IPS DF 6.9 (cell line): ENCODE results near the gene EP400.

Experiments
- DNase-seq: peaks from one replicate; pipeline ENCODE4 v3.0.0-alpha.2; 2013; ENCODE audit warnings: low read depth, low spot score
- H3K27ac ChIP-seq: one replicate; pipeline ENCODE4 v1.5.1; 2013; ENCODE audit warnings: low read length, control low read depth
- H3K27me3 ChIP-seq: 2 replicates; pipeline ENCODE4 v1.6.1; 2013; ENCODE audit warnings: mild to moderate bottlenecking, low read length; ENCODE audit not compliant: control insufficient read depth, insufficient read depth
- H3K36me3 ChIP-seq: 2 replicates; pipeline ENCODE4 v1.6.1; 2013; ENCODE audit warnings: low read length; ENCODE audit not compliant: control insufficient read depth, insufficient read depth
- H3K4me1 ChIP-seq: 2 replicates; pipeline ENCODE4 v1.6.1; 2013; ENCODE audit warnings: low read length; ENCODE audit not compliant: control insufficient read depth, insufficient read depth
- H3K4me3 ChIP-seq: 2 replicates; pipeline ENCODE4 v1.5.1; 2013; ENCODE audit warnings: mild to moderate bottlenecking, low read length
- H3K9me3 ChIP-seq: 2 replicates; pipeline ENCODE4 v1.6.1; 2013; ENCODE audit warnings: low read length, inconsistent platforms; ENCODE audit not compliant: control insufficient read depth, insufficient read depth
- WGBS: extraction: QIAGEN DNeasy Blood & Tissue Kit; methylation state at CpG from one replicate; pipeline ENCODE4 v1.1.7; 2013; ENCODE audit warnings: mixed read lengths, missing lambda C conversion rate; ENCODE audit not compliant: insufficient read length, insufficient coverage; 5-methylcytosine and 5-hydroxymethylcytosine counted together

Gene EP400

GRCh38 chr12:131905630-131906091 lies 44.1 kb upstream of the EP400 start:
- Histone ChIP-seq H3K4me1 (0 out of 2 replicates have a peak, but pooled peaks cover under 1% of the 10 kb centered on the region), H3K9me3 (no peaks in the 10 kb centered on the region), H3K27me3 (no peaks in the 10 kb centered on the region), H3K36me3 (peaks cover 21% of the 10 kb centered on the region), H3K4me3 (no peak overlapping the region), H3K27ac (no peak overlapping the region)
- DNase-seq, result no peak
- WGBS, result no CpG with 5 or more reads among the region's 15 CpGs

GRCh38 chr12:131907379-131908091 lies 42.2 kb upstream of the EP400 start:
- H3K9me3 ChIP-seq, result no peaks in the 10 kb centered on the region
- no peak overlapping the region for H3K27ac ChIP-seq
- DNase-seq, result no peak
- peaks cover 34% of the 10 kb centered on the region for H3K36me3 ChIP-seq
- H3K4me1 ChIP-seq, result no peaks in the 10 kb centered on the region
- WGBS, result no CpG with 5 or more reads among the region's 31 CpGs
- no peaks in the 10 kb centered on the region for H3K27me3 ChIP-seq
- H3K4me3 ChIP-seq, result no peak overlapping the region

- Histone ChIP-seq H3K4me3 (no peak overlapping the region), H3K9me3 (no peaks in the 10 kb centered on the region), H3K27ac (no peak overlapping the region), H3K36me3 (peaks cover 39% of the 10 kb centered on the region), H3K4me1 (no peaks in the 10 kb centered on the region), H3K27me3 (no peaks in the 10 kb centered on the region)
- WGBS, result no CpG with 5 or more reads among the region's 96 CpGs
- no peak for DNase-seq
Observed at GRCh38 chr12:131908092-131909080, 41.4 kb upstream of the EP400 start.

- Histone ChIP-seq H3K4me3 (no peak overlapping the region), H3K9me3 (no peaks in the 10 kb centered on the region), H3K36me3 (peaks cover 45% of the 10 kb centered on the region), H3K27me3 (no peaks in the 10 kb centered on the region), H3K27ac (no peak overlapping the region), H3K4me1 (no peaks in the 10 kb centered on the region)
- WGBS, result no CpG with 5 or more reads among the region's 61 CpGs
- no peak for DNase-seq
Observed at GRCh38 chr12:131909081-131909751, 40.5 kb upstream of the EP400 start.

- Histone ChIP-seq H3K36me3 (peaks cover 50% of the 10 kb centered on the region), H3K4me1 (no peaks in the 10 kb centered on the region), H3K9me3 (no peaks in the 10 kb centered on the region), H3K4me3 (no peak overlapping the region), H3K27me3 (no peaks in the 10 kb centered on the region), H3K27ac (no peak overlapping the region)
- WGBS, result no CpG with 5 or more reads among the region's 26 CpGs
- no peak for DNase-seq
Observed at GRCh38 chr12:131909752-131910219, 40.0 kb upstream of the EP400 start.

- Histone ChIP-seq H3K27ac (no peak overlapping the region), H3K4me3 (no peak overlapping the region), H3K4me1 (no peaks in the 10 kb centered on the region), H3K9me3 (no peaks in the 10 kb centered on the region), H3K27me3 (no peaks in the 10 kb centered on the region), H3K36me3 (peaks cover 56% of the 10 kb centered on the region)
- no CpG with 5 or more reads among the region's 23 CpGs for WGBS
- no peak for DNase-seq
Observed at GRCh38 chr12:131910302-131911027, 39.3 kb upstream of the EP400 start.

GRCh38 chr12:131911028-131911650 lies 38.6 kb upstream of the EP400 start:
- H3K4me1 ChIP-seq, result no peaks in the 10 kb centered on the region
- no CpG with 5 or more reads among the region's 17 CpGs for WGBS
- no peaks in the 10 kb centered on the region for H3K9me3 ChIP-seq
- no peak overlapping the region for H3K27ac ChIP-seq
- H3K36me3 ChIP-seq, result peaks cover 61% of the 10 kb centered on the region
- no peak overlapping the region for H3K4me3 ChIP-seq
- no peak for DNase-seq
- no peaks in the 10 kb centered on the region for H3K27me3 ChIP-seq

GRCh38 chr12:131911851-131912477 lies 37.8 kb upstream of the EP400 start:
- H3K9me3 ChIP-seq, result no peaks in the 10 kb centered on the region
- H3K27me3 ChIP-seq, result no peaks in the 10 kb centered on the region
- WGBS, result no CpG with 5 or more reads among the region's 22 CpGs
- H3K4me1 ChIP-seq, result no peaks in the 10 kb centered on the region
- no peak overlapping the region for H3K4me3 ChIP-seq
- no peak overlapping the region for H3K27ac ChIP-seq
- peaks cover 64% of the 10 kb centered on the region for H3K36me3 ChIP-seq
- DNase-seq, result no peak

- no peaks in the 10 kb centered on the region for H3K4me1 ChIP-seq
- H3K36me3 ChIP-seq, result peaks cover 64% of the 10 kb centered on the region
- no peaks in the 10 kb centered on the region for H3K27me3 ChIP-seq
- no peak overlapping the region for H3K27ac ChIP-seq
- H3K9me3 ChIP-seq, result no peaks in the 10 kb centered on the region
- WGBS, result no CpG with 5 or more reads among the region's 20 CpGs
- no peak overlapping the region for H3K4me3 ChIP-seq
- no peak for DNase-seq
Observed at GRCh38 chr12:131912518-131913274, 37.0 kb upstream of the EP400 start.
